ENCODE measurements around the gene DLD. TPM values are rescaled to one million over a fixed set of nuclear protein-coding genes. Genes with fewer than 3 reads are reported as not detected.
A peak's percentile ranks its signal among the peaks of the same experiment; 100 is the strongest.

The DLD gene
- total RNA-seq, 1 experiment from 2014 or later: 58.0 TPM

DNA sequence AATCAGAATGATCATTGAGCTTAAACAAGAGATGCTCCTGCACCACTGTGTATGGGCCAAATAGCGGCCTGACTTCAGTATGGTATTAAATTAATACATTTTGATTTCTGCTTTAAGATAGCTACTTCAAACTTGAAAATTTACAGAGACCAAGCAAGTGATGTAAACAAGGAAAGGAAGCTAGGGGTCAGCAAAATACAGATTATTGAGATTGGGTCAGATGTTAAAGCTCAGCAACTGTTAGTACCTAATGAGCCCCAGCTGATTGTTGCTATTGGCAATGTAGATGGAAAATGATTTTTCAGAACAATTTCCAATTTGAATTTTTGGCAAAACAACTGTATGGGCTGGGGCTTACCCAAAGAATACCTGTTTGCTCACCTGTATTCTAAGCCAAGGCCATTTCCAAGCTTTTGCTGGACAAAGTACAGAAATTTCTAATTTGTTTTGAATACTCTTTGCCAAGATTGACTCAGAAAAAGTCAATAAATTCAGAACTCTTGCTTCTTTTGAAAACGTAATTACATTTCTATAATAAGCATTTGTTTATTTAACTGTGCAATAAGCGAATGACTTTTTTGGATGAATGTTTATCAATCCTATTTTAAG lies 23.0 kb upstream of the DLD start:
- intact Hi-C loops (cut with micrococcal nuclease; ENCODE audit: unreplicated experiment): no loop called here
- H3K9me3 Mint-ChIP-seq (ENCODE audit: low read depth, unreplicated experiment): no peaks in the 10 kb centered on the region
- no peaks in the 10 kb centered on the region for H3K36me3 Mint-ChIP-seq (ENCODE audit: insufficient read depth, unreplicated experiment)
- no peak for DNase-seq
- H3K27ac Mint-ChIP-seq (ENCODE audit: unreplicated experiment): no peak overlapping the region
- H3K4me3 Mint-ChIP-seq (ENCODE audit: low read depth, unreplicated experiment): no peak overlapping the region
- BruUV-seq (replicated peaks): no TSS peak
- H3K4me1 Mint-ChIP-seq (ENCODE audit: low read depth, unreplicated experiment): no peaks in the 10 kb centered on the region
- H3K27me3 Mint-ChIP-seq (ENCODE audit: unreplicated experiment): peaks cover 43% of the 10 kb centered on the region
- TF ChIP-seq, protein P1, sequence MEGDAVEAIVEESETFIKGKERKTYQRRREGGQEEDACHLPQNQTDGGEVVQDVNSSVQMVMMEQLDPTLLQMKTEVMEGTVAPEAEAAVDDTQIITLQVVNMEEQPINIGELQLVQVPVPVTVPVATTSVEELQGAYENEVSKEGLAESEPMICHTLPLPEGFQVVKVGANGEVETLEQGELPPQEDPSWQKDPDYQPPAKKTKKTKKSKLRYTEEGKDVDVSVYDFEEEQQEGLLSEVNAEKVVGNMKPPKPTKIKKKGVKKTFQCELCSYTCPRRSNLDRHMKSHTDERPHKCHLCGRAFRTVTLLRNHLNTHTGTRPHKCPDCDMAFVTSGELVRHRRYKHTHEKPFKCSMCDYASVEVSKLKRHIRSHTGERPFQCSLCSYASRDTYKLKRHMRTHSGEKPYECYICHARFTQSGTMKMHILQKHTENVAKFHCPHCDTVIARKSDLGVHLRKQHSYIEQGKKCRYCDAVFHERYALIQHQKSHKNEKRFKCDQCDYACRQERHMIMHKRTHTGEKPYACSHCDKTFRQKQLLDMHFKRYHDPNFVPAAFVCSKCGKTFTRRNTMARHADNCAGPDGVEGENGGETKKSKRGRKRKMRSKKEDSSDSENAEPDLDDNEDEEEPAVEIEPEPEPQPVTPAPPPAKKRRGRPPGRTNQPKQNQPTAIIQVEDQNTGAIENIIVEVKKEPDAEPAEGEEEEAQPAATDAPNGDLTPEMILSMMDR (IDR thresholded peaks at IDR 0.05; ENCODE audit: unreplicated experiment): no peak
- CTCF ChIA-PET: no interaction called here

DNA sequence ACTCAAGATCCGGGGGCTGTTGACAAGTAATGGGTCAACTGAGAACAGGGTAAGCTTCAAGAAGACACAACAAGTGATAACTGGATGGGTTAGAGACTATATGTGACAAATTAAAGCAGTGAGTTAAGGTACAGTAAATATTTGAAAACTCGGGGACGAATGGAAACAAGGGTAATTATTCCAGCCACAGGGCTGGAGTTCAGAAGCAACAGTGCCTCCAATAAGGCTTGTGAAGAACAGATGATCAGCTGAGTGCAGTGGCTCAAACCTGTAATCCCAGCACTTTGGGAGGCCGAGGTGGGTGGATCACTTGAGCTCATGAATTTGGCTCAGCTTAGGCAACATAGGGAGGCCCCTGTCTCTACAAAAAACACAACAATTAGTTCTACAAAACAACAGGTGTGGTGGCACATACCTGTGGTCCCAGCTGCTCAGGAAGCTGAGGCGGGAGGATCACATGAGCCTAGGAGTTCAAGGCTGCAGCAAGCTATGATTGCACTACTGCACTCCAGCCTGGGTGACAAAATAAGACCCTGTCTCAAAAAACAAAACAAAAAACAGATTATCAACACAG lies 20.5 kb upstream of the DLD start:
- peaks cover 36% of the 10 kb centered on the region for H3K27me3 Mint-ChIP-seq (ENCODE audit: unreplicated experiment)
- intact Hi-C loops (cut with micrococcal nuclease; ENCODE audit: unreplicated experiment): loop anchor here (10.0 kb wide), 1 partner anchor 666 kb away; no protein-coding TSS in a partner anchor
- no peaks in the 10 kb centered on the region for H3K36me3 Mint-ChIP-seq (ENCODE audit: insufficient read depth, unreplicated experiment)
- no peak overlapping the region for H3K4me3 Mint-ChIP-seq (ENCODE audit: low read depth, unreplicated experiment)
- no peaks in the 10 kb centered on the region for H3K9me3 Mint-ChIP-seq (ENCODE audit: low read depth, unreplicated experiment)
- TF ChIP-seq, protein P1 (IDR thresholded peaks at IDR 0.05; ENCODE audit: unreplicated experiment): no peak
- BruUV-seq (replicated peaks): no TSS peak
- H3K4me1 Mint-ChIP-seq (ENCODE audit: low read depth, unreplicated experiment): no peaks in the 10 kb centered on the region
- H3K27ac Mint-ChIP-seq (ENCODE audit: unreplicated experiment): no peak overlapping the region
- no peak for DNase-seq
- CTCF ChIA-PET: interaction anchor here (0.6 kb wide), 1 partner anchor 298 kb away, joined by 3 read pairs; no protein-coding TSS in a partner anchor

- no peak overlapping the region for H3K27ac Mint-ChIP-seq (ENCODE audit: unreplicated experiment)
- peaks cover 49% of the 10 kb centered on the region for H3K27me3 Mint-ChIP-seq (ENCODE audit: unreplicated experiment)
- intact Hi-C loops (cut with micrococcal nuclease; ENCODE audit: unreplicated experiment): loop anchor here (10.0 kb wide), 1 partner anchor 669 kb away; no protein-coding TSS in a partner anchor
- H3K4me1 Mint-ChIP-seq (ENCODE audit: low read depth, unreplicated experiment): no peaks in the 10 kb centered on the region
- DNase-seq: no peak
- BruUV-seq (replicated peaks): no TSS peak
- no peak overlapping the region for H3K4me3 Mint-ChIP-seq (ENCODE audit: low read depth, unreplicated experiment)
- H3K36me3 Mint-ChIP-seq (ENCODE audit: insufficient read depth, unreplicated experiment): no peaks in the 10 kb centered on the region
- no peaks in the 10 kb centered on the region for H3K9me3 Mint-ChIP-seq (ENCODE audit: low read depth, unreplicated experiment)
- CTCF ChIA-PET: interaction anchor here (1.0 to 1.2 kb wide), 3 partner anchors 94 to 310 kb away, joined by 3 to 20 read pairs (median 4); partner anchors contain the start of genes CBLL1, COG5 and DUS4L
- TF ChIP-seq, protein P1 (IDR thresholded peaks at IDR 0.05; ENCODE audit: unreplicated experiment): no peak
These were observed 16.9 kb upstream of the DLD start for GRCh38 chr7:107874111-107874510.

DNA sequence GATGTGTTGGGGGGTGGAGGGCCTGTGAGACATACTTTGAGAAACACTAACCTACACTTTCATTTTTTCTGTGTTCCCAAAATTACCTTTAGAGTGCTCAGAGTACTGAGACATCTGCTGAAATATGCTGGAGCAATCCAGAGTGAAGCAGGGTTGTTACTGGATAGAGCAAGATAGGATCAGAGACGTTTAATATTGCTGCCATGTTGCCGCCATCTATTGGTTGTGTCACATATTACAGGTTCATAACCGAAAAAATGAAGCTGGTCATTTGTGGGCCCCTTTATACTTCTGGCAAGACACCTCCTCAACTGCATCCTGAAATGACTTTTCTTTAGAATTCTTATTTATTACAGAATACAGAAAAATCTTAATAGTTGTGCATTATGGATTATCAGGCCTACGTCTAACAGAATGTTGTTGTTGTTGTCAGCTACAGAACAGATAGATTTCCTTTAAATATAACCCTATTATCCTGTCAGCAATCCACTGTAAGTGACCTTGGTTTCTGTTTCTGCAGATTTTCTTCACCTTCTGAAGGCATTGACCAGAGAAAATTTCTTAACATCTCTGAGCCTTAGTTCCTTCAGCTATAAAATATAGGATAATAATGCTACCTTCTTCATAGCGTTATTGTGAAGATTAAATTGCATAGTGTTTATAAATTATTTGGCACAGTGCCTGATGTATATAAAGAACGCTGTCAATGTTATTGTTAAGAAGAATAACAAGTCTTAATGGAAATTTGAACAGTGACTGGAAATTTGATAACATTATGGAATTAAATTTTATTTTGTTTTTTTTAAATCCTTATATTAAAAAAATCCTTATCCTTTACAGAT lies 16.2 kb upstream of the DLD start:
- H3K27me3 Mint-ChIP-seq (ENCODE audit: unreplicated experiment): peaks cover 49% of the 10 kb centered on the region
- no peaks in the 10 kb centered on the region for H3K36me3 Mint-ChIP-seq (ENCODE audit: insufficient read depth, unreplicated experiment)
- TF ChIP-seq, protein P1 (IDR thresholded peaks at IDR 0.05; ENCODE audit: unreplicated experiment): peak; percentile 39
- CTCF ChIA-PET: interaction anchor here (0.6 to 1.2 kb wide), 9 partner anchors 30 to 706 kb away, joined by 3 to 20 read pairs (median 3); partner anchors contain the start of genes CBLL1, COG5, DUS4L and GPR22
- intact Hi-C loops (cut with micrococcal nuclease; ENCODE audit: unreplicated experiment): loop anchor here (5.0 to 10.0 kb wide), 2 partner anchors 413 to 670 kb away; no protein-coding TSS in a partner anchor
- no peaks in the 10 kb centered on the region for H3K9me3 Mint-ChIP-seq (ENCODE audit: low read depth, unreplicated experiment)
- no peaks in the 10 kb centered on the region for H3K4me1 Mint-ChIP-seq (ENCODE audit: low read depth, unreplicated experiment)
- DNase-seq: peak; percentile 19
- no TSS peak for BruUV-seq (replicated peaks)
- no peak overlapping the region for H3K4me3 Mint-ChIP-seq (ENCODE audit: low read depth, unreplicated experiment)
- no peak overlapping the region for H3K27ac Mint-ChIP-seq (ENCODE audit: unreplicated experiment)
